Measurements from ENCODE around the gene ZBED1.

- TF ChIP-seq CTCF (IDR thresholded peaks at IDR 0.05; ENCODE audit: low read length) = peak; percentile 33; the same call in 1 of the 2 replicates
- no peak for TF ChIP-seq EZH2 (IDR thresholded peaks at IDR 0.05; ENCODE audit: borderline replicate concordance, low read length)
These were observed 48.1 kb upstream of the ZBED1 start for GRCh38 chrX:2548711-2549423.

Data from OCI-LY1 (cell line).